ENCODE measurements around the gene NHSL2. TPM values are rescaled to one million over a fixed set of nuclear protein-coding genes. Genes with fewer than 3 reads are reported as not detected.
"Not testable (repeated sequence)": the region's sequence is repeated elsewhere in the genome, so short reads cannot be mapped to it uniquely, and the experiment has no call there.

The NHSL2 gene
- total RNA-seq, 1 donor from 2014 or later, result 12.7 TPM

DNA sequence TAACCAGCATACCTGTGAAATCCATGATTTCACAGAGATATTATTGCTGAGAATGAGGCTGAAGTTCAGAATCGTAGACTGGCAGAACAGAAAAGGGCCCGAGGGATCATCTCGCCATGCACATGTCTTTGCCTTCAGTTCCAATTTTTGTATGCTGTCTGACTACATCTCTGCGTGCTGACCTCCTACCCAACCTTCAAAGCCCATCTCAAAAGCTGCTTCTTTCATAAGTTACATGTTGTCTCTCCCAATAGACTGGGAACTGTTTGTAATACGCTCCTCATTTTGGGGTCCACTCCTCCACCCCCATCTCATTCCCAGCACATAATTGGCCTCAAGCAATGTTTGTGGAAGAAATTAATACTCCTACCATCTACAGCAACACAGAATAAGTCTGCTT lies 142.9 kb downstream of the NHSL2 start:
- H3K27ac ChIP-seq, result no peak overlapping the region
- no peaks in the 10 kb centered on the region for H3K36me3 ChIP-seq
- intact Hi-C loops (cut with DNase I), result no loop called here
- no peaks in the 10 kb centered on the region for H3K9me3 ChIP-seq
- no peaks in the 10 kb centered on the region for H3K27me3 ChIP-seq (ENCODE audit: low read depth)
- DNase-seq (no peak), ATAC-seq (no peak)
- TF ChIP-seq, protein P1, sequence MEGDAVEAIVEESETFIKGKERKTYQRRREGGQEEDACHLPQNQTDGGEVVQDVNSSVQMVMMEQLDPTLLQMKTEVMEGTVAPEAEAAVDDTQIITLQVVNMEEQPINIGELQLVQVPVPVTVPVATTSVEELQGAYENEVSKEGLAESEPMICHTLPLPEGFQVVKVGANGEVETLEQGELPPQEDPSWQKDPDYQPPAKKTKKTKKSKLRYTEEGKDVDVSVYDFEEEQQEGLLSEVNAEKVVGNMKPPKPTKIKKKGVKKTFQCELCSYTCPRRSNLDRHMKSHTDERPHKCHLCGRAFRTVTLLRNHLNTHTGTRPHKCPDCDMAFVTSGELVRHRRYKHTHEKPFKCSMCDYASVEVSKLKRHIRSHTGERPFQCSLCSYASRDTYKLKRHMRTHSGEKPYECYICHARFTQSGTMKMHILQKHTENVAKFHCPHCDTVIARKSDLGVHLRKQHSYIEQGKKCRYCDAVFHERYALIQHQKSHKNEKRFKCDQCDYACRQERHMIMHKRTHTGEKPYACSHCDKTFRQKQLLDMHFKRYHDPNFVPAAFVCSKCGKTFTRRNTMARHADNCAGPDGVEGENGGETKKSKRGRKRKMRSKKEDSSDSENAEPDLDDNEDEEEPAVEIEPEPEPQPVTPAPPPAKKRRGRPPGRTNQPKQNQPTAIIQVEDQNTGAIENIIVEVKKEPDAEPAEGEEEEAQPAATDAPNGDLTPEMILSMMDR (IDR thresholded peaks at IDR 0.05), result no peak
- peaks cover 6% of the 10 kb centered on the region for H3K4me1 ChIP-seq
- no peak overlapping the region for H3K4me3 ChIP-seq

DNA sequence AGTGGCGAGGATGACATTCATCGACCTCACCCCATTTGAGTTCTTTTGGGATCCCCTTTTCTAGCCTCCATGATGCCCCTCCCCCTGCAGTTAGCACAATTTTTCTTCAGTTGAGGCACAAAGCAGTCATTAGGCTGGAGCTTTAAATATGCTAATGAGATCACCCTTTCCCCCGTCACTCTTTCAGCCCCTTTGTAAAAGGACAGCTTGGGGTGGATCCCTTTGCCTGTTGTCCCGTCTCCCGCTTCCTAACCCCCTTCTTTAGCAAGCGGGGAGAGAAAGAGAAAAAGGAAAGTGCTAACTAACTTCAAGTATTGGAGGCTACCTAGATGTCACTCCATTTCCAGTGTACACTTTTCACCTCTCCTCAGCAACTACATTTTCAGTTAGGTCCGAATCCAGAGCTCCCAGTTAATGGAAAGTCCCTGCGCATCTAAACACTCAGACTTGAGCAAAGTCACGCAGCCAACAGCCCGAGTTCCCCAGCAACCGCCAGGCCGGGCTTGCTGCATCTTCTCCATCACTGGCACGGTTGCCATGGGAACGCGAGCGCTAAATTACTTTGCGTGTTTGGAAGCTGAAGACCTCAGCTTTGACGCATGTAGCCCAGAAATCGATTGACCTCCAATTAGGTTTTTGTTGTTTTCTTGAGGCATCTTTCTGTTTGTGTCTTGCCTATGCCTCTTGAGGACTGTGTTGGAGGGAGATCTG lies 144.3 kb downstream of the NHSL2 start:
- intact Hi-C loops (cut with DNase I), result no loop called here
- Histone ChIP-seq H3K4me3 (no peak overlapping the region), H3K4me1 (peaks cover 6% of the 10 kb centered on the region), H3K9me3 (no peaks in the 10 kb centered on the region), H3K27ac (no peak overlapping the region), H3K36me3 (no peaks in the 10 kb centered on the region), H3K27me3 (ENCODE audit: low read depth) (no peaks in the 10 kb centered on the region)
- ATAC-seq (no peak), DNase-seq (no peak)
- TF ChIP-seq, protein P1 (IDR thresholded peaks at IDR 0.05), result no peak

DNA sequence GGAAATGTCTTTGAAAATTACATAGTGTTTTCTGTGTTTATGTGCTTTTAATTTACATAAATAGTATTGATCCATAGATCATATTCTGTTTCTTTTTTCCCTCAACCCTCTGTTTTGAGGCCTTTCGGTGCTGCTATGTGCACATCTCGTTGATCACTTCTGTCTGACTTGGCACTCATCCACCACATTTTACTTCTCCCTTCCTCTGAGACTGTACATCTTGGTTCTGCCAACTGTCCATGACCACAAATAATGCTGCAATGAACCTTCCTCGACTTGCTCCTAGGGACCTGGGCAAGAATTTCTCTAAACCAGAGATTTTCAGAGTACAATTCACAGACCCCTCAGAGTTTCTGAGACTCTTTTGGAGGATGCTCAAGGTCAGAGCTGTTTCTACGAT lies 146.7 kb downstream of the NHSL2 start:
- Histone ChIP-seq H3K27ac (no peak overlapping the region), H3K36me3 (no peaks in the 10 kb centered on the region), H3K4me1 (peaks cover 6% of the 10 kb centered on the region), H3K27me3 (ENCODE audit: low read depth) (no peaks in the 10 kb centered on the region), H3K9me3 (no peaks in the 10 kb centered on the region), H3K4me3 (no peak overlapping the region)
- TF ChIP-seq, protein P1 (IDR thresholded peaks at IDR 0.05), result no peak
- peak; percentile 33 to 57 for ATAC-seq
- no peak for DNase-seq
- intact Hi-C loops (cut with DNase I), result no loop called here

DNA sequence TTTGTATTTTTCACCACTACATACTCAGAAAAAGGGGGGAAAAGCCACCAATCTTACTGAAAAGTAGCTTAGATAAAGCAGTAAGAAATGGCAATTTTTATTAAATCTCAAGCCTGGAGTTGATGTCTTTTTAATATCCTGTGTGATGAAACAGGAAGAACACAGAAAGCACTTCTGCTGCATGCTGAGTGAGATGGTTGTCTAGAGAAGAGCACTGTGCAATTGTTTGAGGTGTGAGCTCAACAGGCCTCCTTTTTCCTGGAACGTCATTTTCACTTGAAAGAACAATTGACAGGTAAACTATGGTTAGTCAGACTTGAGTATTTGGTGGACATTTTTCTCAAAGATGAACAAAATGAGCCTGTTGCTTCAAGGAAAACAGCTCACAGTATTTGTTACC lies 147.2 kb downstream of the NHSL2 start:
- no peaks in the 10 kb centered on the region for H3K27me3 ChIP-seq (ENCODE audit: low read depth)
- TF ChIP-seq, protein P1 (IDR thresholded peaks at IDR 0.05), result no peak
- H3K27ac ChIP-seq, result no peak overlapping the region
- intact Hi-C loops (cut with DNase I), result no loop called here
- DNase-seq (no peak), ATAC-seq (no peak)
- peaks cover 5% of the 10 kb centered on the region for H3K4me1 ChIP-seq
- H3K4me3 ChIP-seq, result no peak overlapping the region
- no peaks in the 10 kb centered on the region for H3K36me3 ChIP-seq
- H3K9me3 ChIP-seq, result no peaks in the 10 kb centered on the region

DNA sequence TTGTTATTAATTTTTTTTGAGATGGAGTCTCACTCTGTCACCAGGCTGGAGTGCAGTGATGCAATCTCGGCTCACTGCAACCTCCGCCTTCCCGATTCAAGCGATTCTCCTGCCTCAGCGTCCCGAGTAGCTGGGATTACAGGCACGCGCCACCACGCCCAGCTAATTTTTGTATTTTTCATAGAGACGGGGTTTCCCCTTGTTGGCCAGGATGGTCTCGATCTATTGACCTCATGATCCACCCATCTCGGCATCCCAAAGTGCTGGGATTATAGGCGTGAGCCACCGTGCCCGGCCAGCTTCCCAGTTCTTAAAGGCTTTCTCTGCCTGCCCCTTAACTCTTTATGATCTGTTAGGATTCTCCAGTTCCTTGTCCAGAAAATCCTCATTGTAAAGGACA lies 147.7 kb downstream of the NHSL2 start:
- H3K9me3 ChIP-seq; H3K36me3 ChIP-seq; H3K27me3 ChIP-seq (ENCODE audit: low read depth); H3K4me1 ChIP-seq; intact Hi-C loops (cut with DNase I); DNase-seq; ATAC-seq; H3K27ac ChIP-seq; H3K4me3 ChIP-seq: not testable (repeated sequence)

DNA sequence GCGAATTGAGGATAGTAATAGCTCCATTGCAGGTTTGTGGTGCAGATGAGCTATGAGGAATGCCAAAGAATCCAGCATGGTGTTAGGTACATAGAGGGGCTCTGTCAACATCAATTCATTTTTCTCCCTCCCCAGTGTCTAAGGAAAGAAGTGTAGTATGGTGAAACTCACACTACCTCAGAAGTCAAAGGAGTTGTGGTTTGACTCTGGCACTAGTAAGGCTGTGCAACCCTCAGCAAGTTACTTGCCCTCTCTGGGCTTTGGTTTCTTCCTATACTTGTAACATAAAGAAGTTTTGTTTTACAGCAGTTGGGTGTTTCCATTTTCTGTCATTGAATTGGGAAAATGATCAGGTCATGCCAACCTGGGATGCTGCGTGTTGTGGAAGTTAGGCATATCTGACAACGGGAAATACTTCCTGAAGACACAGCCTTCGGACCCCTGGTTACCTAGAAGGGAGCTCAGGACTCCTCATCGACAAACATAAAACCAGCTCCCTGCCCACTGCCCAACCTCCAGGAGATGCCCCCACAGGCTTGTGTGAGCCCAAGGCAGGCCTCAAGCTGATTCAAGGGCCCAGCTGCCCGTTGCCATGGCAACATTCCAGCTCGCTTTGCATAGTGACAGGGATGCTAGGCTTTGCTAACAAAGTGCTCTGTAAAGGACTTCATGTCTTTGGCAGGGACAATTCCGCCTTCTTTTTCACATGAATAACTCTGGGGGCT lies 149.7 kb downstream of the NHSL2 start:
- DNase-seq (no peak), ATAC-seq (no peak)
- no peak overlapping the region for H3K4me3 ChIP-seq
- no peaks in the 10 kb centered on the region for H3K4me1 ChIP-seq
- no peaks in the 10 kb centered on the region for H3K36me3 ChIP-seq
- intact Hi-C loops (cut with DNase I), result no loop called here
- H3K9me3 ChIP-seq, result no peaks in the 10 kb centered on the region
- TF ChIP-seq, protein P1 (IDR thresholded peaks at IDR 0.05), result no peak
- no peaks in the 10 kb centered on the region for H3K27me3 ChIP-seq (ENCODE audit: low read depth)
- no peak overlapping the region for H3K27ac ChIP-seq

Measured in lower lobe of right lung (tissue), 2 donors.